Endodermal cell (in vitro differentiated cells): ENCODE data around the gene IL17D. TPM values are rescaled to one million over a fixed set of nuclear protein-coding genes. Genes with fewer than 3 reads are reported as not detected.
"Not testable (repeated sequence)": the region's sequence is repeated elsewhere in the genome, so short reads cannot be mapped to it uniquely, and the experiment has no call there.

Experiments
- DNase-seq: peaks from one replicate; pipeline ENCODE4 v3.0.0-alpha.2; 2017
- H3K27ac ChIP-seq: 2 replicates; pipeline ENCODE4 v1.5.1; 2013; ENCODE audit warnings: mild to moderate bottlenecking, low read depth, low read length, moderate library complexity
- H3K27me3 ChIP-seq: 2 replicates; pipeline ENCODE4 v1.6.1; 2013; ENCODE audit warnings: mild to moderate bottlenecking, low read length, moderate library complexity; ENCODE audit not compliant: insufficient read depth, control insufficient read depth, poor library complexity, severe bottlenecking
- H3K36me3 ChIP-seq: 2 replicates; pipeline ENCODE4 v1.7.0; 2013; ENCODE audit warnings: mild to moderate bottlenecking, low read length, moderate library complexity; ENCODE audit not compliant: control insufficient read depth, insufficient read depth
- H3K4me1 ChIP-seq: one replicate; pipeline ENCODE4 v1.7.0; 2013; ENCODE audit warnings: low read length; ENCODE audit not compliant: control insufficient read depth, insufficient read depth
- H3K4me3 ChIP-seq: 2 replicates; pipeline ENCODE4 v1.5.1; 2013; ENCODE audit warnings: mild to moderate bottlenecking, low read length, moderate library complexity
- H3K9ac ChIP-seq: 2 replicates; pipeline ENCODE4 v1.6.1; 2013; ENCODE audit warnings: mild to moderate bottlenecking, low read length, moderate library complexity; ENCODE audit not compliant: poor library complexity, severe bottlenecking; ENCODE audit errors: extremely low read depth
- H3K9me3 ChIP-seq: 2 replicates; pipeline ENCODE4 v1.6.1; 2013; ENCODE audit warnings: mild to moderate bottlenecking, low read length, moderate library complexity; ENCODE audit not compliant: control insufficient read depth
- H3K27ac Mint-ChIP-seq: 2 replicates; pipeline ENCODE4 v1.8.0; 2020; ENCODE audit warnings: mixed read lengths
- H3K27me3 Mint-ChIP-seq: 2 replicates; pipeline ENCODE4 v1.8.0; 2021; ENCODE audit warnings: mild to moderate bottlenecking, mixed read lengths; ENCODE audit not compliant: insufficient read depth
- H3K36me3 Mint-ChIP-seq: 2 replicates; pipeline ENCODE4 v1.8.0; 2020; ENCODE audit warnings: low read depth, mixed read lengths
- H3K4me1 Mint-ChIP-seq: 2 replicates; pipeline ENCODE4 v1.8.0; 2020; ENCODE audit warnings: mixed read lengths
- H3K4me3 Mint-ChIP-seq: 2 replicates; pipeline ENCODE4 v1.8.0; 2020; ENCODE audit warnings: mild to moderate bottlenecking, moderate library complexity, mixed read lengths
- H3K9me3 Mint-ChIP-seq: 2 replicates; pipeline ENCODE4 v1.8.0; 2020; ENCODE audit warnings: mild to moderate bottlenecking, mixed read lengths
- CTCF ChIP-seq: fragments of 200-600 bp; sonication (generic); conservative IDR thresholded peaks from 2 replicates; pipeline ENCODE4 v1.5.0; 2021; ENCODE audit warnings: antibody characterized with exemption, mild to moderate bottlenecking
- WGBS, 2 experiments: methylation state at CpG; one replicate each; pipeline versions ENCODE4 v1.1.5 to v1.1.7; 2013; ENCODE audit warnings: missing lambda C conversion rate in 2 of 2, mixed read lengths in 1 of 2; ENCODE audit not compliant: insufficient coverage in 1 of 2, insufficient read length in 1 of 2; 5-methylcytosine and 5-hydroxymethylcytosine counted together
- total RNA-seq, 2 donors: library from RNA; stranded (reverse); fragmentation: NEBNext Ultra II Directional in 1 of 2; extraction: Animal tissue kit (Norgen Biotek cat#: 25700) in 1 of 2; gene quantifications; 2 replicates in 1 of 2; 3 replicates in 1 of 2; pipeline ENCODE4 v1.2.1, GENCODE V29; 2021

IL17D gene
- total RNA-seq, 2 donors from 2014 or later, result 0.33 to 0.88 TPM

DNA sequence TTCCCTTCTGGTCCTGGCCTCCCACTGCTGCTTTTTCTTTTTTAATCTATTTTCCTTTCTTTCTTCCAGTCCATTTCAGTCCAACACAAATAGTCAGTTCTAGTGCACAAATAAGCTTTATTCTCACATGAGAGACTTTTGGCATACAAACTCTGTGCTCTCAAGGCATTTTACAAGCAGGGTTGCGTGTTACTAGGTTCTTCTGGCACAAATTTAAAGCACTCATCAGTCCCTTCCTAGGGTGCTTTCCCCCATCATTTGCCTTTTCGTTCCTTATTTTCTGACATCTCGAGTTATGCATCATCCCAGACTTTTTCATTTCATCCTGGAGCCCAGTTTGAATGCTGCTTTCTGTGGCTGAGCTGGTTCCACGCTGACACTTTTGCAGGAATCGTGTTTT, 29.8 kb upstream of the IL17D start:
- no peak for TF ChIP-seq CTCF
- WGBS, 2 experiments, result 94 to 97% methylated on average over 5 of the region's 5 CpGs

GRCh38 chr13:20676213-20676612, 27.3 kb upstream of the IL17D start:
- Mint-ChIP-seq H3K36me3 (peaks cover 11% of the 10 kb centered on the region), H3K9me3 (no peaks in the 10 kb centered on the region), H3K4me3 (no peak overlapping the region), H3K27me3 (no peaks in the 10 kb centered on the region), H3K27ac (no peak overlapping the region), H3K4me1 (peaks cover 19% of the 10 kb centered on the region)
- Histone ChIP-seq H3K4me3 (no peak overlapping the region), H3K27ac (no peak overlapping the region), H3K4me1 (peaks cover 5% of the 10 kb centered on the region), H3K27me3 (no peaks in the 10 kb centered on the region), H3K36me3 (no peaks in the 10 kb centered on the region), H3K9me3 (no peaks in the 10 kb centered on the region), H3K9ac (no peak overlapping the region)
- WGBS, 2 experiments, result 97 to 100% methylated on average over 1 to 2 of the region's 2 CpGs
- no peak for DNase-seq
- no peak for TF ChIP-seq CTCF

More for the DNA sequence above, 29.8 kb upstream of the IL17D start:
- Histone ChIP-seq H3K9ac (no peak overlapping the region), H3K27me3 (no peaks in the 10 kb centered on the region), H3K27ac (no peak overlapping the region), H3K9me3 (no peaks in the 10 kb centered on the region), H3K36me3 (no peaks in the 10 kb centered on the region), H3K4me3 (no peak overlapping the region), H3K4me1 (peaks cover 5% of the 10 kb centered on the region)
- no peak overlapping the region for H3K27ac Mint-ChIP-seq
- peaks cover 17% of the 10 kb centered on the region for H3K4me1 Mint-ChIP-seq
- DNase-seq, result no peak
- peaks cover 8% of the 10 kb centered on the region for H3K36me3 Mint-ChIP-seq
- no peaks in the 10 kb centered on the region for H3K27me3 Mint-ChIP-seq
- H3K9me3 Mint-ChIP-seq, result no peaks in the 10 kb centered on the region
- no peak overlapping the region for H3K4me3 Mint-ChIP-seq

- not testable (repeated sequence) for H3K4me1 ChIP-seq, H3K27ac ChIP-seq, H3K27me3 ChIP-seq, DNase-seq, H3K4me3 ChIP-seq, H3K27me3 Mint-ChIP-seq, H3K4me3 Mint-ChIP-seq, H3K27ac Mint-ChIP-seq, H3K9ac ChIP-seq, H3K36me3 ChIP-seq, H3K9me3 ChIP-seq, H3K36me3 Mint-ChIP-seq, H3K9me3 Mint-ChIP-seq
- WGBS, 2 experiments, result 69 to 75% methylated on average over 4 to 7 of the region's 7 CpGs
- H3K4me1 Mint-ChIP-seq, result peaks cover 33% of the 10 kb centered on the region
Measured at GRCh38 chr13:20678606-20679005, 24.9 kb upstream of the IL17D start.

GRCh38 chr13:20679879-20680278, 23.6 kb upstream of the IL17D start:
- WGBS, 2 experiments, result 70 to 98% methylated on average over 2 of the region's 3 CpGs

More at GRCh38 chr13:20679879-20680278, 23.6 kb upstream of the IL17D start:
- peaks cover 8% of the 10 kb centered on the region for H3K36me3 Mint-ChIP-seq
- H3K4me3 Mint-ChIP-seq, result no peak overlapping the region
- Histone ChIP-seq H3K36me3 (no peaks in the 10 kb centered on the region), H3K27me3 (no peaks in the 10 kb centered on the region), H3K4me1 (peaks cover 5% of the 10 kb centered on the region), H3K9ac (no peak overlapping the region), H3K9me3 (no peaks in the 10 kb centered on the region), H3K4me3 (no peak overlapping the region), H3K27ac (no peak overlapping the region)
- no peak for DNase-seq
- no peak overlapping the region for H3K27ac Mint-ChIP-seq
- no peaks in the 10 kb centered on the region for H3K27me3 Mint-ChIP-seq
- no peak for TF ChIP-seq CTCF
- no peaks in the 10 kb centered on the region for H3K9me3 Mint-ChIP-seq
- H3K4me1 Mint-ChIP-seq, result peaks cover 39% of the 10 kb centered on the region
